ENCODE measurements around the gene SHISA9.
A peak's percentile ranks its signal among the peaks of the same experiment; 100 is the strongest.

Gene SHISA9

DNA sequence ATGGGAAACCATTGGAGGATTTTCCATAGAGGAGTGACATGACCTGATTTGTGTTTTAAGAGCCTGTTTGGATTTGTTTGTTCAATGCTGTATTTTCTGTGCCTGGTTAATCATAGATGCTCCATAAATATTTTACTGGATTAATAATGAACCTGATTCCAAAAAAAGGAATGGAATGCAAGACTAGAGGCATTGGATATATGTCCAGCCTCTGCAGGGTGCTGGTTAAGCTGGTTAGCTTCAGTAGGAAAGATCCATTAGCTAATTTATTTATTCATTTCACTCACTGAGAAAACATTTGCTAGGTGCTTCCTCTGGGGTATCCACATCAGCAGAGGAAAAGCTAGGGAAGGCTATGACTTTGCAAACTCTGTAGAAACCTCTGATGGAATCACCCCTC is 57.7 kb downstream of the SHISA9 start:
- DNase-seq, result no peak

DNA sequence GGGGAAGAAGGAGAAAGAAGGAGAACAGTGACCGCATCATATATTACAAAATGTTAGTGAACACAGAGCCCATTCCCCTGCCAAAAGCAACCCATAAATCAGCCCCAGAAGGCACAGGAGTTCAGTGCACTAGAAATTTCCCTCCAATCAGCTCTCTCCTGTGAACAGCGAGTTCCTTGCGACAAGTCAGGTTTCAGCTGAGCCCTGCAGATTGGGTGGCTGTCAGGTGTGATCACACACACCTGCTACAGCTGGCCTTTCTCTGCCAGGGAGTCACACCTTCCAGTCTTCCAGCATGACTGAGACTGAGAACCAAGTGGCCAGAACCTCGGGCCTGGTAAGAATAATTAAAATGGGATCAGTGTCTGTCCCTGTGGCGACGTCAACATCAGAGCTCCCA is 60.2 kb downstream of the SHISA9 start:
- DNase-seq, result no peak

DNA sequence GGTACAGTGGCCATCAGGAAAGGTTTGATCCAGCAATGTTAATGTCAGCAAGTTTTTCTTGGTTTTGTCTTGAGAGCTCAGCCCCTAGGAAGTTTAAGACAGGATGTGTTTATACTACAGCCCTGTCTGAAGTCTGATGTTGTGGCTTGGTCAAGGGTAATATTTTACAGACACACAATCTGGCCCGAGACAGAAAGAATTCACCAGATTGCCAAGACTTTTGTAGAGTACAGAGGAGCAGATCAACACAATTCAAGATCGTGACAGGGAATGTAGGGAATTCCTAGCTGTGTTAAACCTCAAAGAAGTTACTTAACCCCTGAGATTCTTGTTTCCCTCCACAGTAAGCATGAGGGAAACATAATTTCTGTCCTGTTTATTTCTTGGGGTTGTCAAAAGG is 63.1 kb downstream of the SHISA9 start:
- DNase-seq, result no peak

DNA sequence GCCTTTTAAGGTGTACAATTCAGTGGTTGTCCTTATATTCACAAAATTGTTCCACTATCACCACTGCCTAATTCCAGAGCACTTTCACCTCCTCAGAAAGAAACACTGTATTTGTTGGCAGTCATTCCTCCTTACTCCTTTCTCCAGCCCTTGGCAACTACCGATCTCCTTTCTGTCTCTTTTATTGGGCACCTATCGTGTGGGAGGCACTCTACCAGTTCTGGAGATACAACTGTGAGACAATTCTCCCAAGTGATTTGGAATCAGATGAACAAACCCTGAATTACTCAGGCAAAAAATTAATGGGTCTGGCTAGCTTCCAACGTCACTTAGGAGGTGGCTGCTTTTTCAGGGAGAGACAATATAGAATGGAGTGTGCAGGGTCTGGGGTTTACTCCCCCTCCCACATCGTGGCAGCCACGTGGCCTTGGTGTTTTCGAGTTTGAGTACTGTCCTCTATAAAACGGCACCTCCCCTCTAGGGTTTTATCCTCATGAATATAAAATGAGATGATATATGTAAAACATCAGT is 63.9 kb downstream of the SHISA9 start:
- DNase-seq, result no peak

DNA sequence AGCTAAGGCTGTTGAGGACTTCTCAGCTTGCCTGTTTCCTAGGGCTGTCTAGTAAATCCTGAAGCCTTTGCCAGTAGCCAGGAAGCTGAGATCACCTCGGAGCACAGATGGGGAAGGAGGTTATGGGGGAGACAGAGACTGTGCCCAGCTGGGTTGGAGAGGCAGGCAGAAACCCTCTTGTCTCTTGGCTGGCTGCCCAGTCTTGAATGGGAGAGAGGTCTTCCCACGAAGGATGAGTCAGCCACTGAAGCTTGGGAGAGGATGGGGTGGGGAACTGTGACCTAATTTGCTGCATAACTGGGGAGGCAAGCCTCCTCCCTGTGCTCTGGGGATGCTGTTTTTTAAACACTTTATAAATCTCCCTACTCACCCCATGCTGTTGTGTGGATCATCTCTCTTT is 69.8 kb downstream of the SHISA9 start:
- peak; percentile 20 to 22 for DNase-seq

DNA sequence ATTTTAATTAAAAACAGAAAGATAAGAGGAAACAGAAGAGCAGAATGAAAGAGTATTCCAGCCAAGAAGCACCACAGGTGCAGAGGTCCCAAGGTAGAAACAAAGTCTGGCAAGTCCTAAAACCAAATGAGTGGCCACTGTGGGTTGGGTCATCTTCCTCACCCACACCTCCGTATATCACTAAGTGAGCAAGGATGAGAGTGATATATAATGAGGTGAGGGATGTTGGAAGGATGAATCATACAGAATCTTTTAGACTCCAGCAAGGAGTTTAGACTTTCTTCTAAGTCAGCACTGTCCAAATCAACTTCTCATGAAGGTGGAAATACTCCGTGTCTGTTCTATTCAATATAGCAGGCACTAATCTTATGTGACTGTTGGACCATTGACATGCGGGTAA is 70.8 kb downstream of the SHISA9 start:
- no peak for DNase-seq

DNA sequence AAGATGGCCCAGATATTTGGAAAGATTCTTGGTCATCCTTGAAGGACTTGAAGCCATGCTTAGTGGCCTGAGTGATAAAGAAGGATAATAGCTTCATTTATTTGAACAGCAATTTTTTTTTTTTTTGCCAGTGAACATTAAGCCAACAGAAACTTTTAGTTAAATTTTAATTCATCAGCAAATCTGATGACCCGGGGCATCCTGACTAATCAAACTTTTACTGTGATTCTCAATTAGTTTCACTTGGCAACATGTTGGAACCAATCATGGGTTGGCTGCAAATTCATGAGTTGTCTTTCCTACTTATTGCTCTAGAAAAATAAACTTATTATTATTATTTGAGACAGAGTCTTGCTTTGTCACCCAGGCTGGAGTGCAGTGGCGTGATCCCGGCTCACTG is 74.4 kb downstream of the SHISA9 start:
- no peak for DNase-seq

DNA sequence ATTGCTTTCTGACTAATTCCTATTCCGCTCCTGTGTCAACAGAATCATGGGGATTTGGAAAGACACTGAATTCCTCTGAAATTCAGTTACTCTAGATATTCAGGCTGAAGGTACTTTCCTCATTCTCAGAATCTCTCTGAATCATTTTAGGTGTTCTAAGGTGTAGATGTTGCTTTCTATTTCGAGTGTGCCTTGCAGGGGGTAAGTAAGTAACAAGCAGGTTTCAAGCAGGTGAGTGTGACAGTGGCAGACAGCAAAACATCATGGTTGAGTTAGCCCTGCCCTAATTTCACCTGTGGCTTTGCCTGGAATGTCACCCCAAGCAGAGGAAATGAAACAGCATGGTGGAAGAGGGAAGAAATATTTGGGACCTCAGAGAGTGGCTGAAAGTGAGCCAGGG is 75.1 kb downstream of the SHISA9 start:
- no peak for DNase-seq

DNA sequence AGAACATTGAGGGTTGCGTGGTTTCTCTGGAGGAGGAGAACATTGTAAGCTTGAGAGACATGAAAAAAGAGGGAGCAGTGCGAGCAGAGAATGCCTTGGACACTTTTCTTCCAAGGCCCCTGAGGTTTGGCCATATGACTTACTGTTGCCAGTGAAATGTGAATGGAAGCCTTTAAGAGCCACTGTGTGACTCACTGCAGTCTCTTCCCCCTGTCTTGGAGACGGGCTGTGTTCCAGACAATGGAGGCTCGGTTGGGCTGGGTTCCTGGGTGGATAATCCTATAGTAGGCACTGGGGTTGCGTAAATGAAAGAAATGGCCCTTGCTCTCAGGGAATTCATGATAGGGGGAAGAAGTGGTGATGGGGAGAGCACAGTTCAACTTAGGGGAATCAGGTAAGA is 75.5 kb downstream of the SHISA9 start:
- no peak for DNase-seq

DNA sequence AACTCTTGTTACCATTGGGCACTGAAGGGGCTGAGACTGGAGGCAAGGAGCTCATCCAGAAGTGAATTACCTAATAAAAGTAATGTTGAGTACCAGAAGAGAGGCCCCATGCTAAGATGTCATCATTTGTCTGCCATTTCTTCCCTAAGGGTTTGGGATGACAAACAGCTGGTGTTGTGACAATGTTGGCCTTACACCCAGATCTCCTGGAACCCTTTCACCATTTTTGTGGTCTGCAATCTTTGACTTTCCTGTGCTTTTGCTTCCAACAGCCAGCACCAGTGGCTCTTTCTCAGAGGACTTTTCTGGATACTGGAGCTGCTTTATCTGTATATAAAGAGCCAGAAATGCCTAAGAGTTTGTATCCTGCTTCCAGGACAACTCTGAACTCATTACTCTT is 84.1 kb downstream of the SHISA9 start:
- DNase-seq, result no peak

DNA sequence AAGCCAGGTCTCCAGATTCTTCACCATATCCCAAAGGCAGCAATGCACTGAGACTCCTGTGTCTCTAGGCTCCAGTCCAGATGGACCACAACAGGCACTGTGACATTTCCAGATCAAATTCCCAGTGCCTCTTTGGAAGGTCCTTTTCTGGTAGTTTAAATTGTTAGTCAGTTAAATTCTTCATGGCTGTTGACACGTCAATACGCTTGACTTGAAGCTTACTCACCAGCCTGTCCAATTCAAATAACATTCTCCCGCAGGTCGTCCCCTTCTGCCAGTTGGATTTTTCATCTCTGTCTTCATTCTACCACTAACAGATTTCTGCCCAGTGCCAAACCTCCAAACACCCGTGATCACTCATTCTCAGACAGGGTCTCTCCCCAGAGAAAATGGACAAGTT is 86.7 kb downstream of the SHISA9 start:
- DNase-seq, result no peak

DNA sequence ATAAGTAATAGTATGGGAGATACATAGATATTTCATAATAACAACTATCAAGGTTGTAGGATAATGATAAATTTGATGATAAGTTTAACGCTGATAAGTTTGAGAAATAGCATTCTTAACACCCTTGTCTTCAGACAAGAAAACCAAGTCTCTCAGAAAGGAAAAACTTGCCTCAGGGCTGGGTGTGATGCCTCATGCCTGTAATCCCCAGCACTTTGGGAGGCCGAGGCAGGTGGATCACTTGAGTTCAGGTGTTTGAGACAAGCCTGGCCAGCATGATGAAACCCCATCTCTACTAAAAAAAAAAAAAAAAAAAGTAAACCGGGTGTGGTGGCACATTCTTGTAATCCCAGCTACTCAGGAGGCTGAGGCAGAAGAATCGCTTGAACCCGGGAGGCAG is 90.7 kb downstream of the SHISA9 start:
- no peak for DNase-seq

DNA sequence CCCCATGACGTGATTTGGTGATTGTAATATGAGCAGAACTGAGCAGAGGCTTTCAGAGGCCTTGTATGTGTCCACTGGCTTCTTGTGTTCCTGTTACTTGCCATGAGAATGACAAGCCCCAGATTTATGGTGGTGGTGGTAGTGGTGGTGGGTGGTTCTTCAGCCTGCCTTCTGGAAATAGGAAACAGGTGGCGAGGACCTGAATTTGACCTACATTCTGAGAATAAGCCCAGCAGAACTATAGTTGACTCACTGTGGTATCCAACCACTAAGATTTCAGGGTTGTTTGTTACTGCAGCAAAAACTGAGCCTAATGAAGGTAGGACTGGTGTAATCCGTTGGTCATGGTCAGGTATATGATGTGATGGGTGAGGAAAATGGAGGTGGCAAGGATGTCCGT is 93.0 kb downstream of the SHISA9 start:
- no peak for DNase-seq

DNA sequence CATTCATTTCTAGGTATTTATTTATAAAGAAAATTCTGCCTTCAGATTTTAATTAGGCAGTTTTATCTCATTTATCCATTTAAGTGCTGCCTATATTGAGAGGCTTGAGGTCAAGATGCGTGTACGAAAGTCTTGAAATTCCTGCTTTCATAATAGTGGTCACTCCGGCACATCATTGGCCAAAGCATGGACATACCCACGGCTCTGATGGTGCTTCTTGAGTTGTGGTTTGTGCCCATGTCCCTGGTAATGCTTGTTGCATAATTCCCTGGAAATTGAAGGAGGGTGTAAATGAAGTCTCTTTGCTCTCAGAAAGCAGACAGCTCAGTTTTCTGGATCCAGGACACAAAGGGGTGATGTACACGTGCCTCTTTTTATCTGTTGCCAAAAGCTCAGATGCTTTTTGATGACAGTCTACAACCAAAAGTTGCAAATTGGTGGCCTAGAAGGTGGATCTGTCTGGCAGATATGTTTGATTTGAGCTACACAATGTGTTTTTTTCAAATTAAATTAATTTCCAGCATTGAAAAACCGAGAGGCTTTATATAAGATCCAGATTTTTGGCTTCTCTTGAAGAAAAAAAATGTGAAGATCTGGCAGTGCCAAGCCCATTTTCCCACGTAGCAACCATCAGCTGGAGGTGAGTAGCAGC is 94.4 kb downstream of the SHISA9 start:
- no peak for DNase-seq

DNA sequence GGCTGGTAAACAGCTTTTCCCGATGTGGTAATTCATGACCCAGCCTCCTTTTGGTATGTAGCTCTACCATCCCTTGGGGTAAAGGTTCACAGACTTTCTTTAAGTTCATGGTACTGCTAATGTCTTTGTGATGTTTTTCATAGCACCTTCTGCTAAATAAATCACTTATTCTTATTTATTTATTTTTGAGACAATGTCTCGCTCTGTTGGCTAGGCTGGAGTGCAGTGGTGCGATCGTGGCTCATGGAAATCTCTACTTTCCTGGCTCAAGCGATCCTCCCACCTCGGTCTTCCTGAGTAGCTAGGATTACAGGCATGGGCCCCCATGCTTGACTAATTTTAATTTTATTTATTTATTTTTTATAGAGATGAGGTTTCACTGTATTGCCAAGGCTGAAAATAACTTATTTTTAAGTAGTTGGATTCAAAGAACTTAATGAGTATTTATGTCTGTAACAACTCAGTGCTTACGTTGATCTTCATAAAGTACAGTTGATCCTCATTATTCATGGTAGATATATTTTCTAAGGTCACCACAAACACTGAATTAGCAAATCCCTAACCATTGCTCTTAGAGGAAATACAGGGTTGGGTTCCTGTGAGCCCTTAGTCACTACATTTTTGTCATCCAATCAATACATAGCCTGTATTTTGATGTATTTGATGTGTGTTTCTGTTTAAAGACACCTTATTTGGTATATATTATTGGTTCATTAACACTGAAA is 97.1 kb downstream of the SHISA9 start:
- no peak for DNase-seq

DNA sequence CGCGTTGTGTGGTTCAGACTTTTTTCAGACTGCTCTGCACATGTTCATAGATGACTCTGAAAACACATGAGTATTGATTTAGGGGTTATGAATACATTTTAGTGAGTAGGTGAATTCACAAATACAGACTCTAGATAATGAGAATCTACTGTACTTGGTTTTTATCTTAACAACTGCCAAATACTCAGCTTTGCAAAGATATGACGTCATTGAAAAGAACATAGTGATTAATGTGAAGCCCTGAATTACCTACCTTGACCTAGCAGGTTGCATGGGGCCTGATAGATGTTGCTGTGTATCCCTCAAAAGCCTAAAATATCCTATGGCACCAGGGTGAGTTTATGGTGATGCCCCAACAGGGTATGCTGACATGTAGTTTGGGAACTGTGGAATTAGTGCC is 98.0 kb downstream of the SHISA9 start:
- no peak for DNase-seq

DNA sequence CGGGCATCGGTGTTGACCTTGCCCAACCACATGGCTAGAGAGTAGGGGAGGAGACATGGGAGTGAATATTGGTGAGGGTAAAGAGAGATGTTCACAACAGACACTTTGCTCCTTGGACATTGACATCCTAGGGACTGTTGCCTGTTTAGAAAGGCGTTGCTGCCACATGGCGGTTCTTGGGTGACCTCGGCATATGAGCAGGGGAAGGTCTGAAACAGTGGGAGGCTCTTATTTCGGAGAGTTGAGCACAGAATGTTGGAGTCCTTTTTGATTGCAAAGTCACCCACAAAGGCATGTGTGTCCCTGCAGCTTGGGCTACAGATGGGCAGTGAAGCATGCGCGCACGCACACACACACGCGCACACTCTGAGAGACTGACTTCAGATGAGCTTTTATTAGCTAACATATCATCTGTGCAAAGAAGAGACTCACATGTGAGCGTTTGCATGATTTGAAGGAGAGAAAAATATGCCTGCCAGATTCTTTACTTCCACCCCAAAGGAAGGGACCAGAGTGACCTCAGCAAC is 104.4 kb downstream of the SHISA9 start:
- no peak for DNase-seq

DNA sequence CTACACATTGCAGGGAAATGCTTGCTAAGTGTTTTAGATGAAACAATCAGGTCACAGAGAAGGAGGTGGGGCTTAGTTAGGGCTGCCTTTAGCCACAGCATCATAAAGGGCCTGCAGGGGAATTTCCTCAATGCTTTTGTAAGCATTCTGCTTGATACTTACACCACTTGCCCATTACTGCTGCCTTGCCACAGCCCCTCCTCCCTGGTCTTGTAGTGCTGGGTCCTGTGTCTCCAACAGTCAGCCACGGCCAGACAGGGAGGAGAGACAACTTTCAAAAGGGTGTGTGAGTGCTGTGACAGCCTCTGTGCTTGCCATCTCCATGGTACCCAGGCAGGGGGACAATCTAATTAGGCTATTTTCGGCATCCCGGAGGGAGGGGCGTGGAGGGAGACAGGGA is 111.2 kb downstream of the SHISA9 start:
- DNase-seq, result no peak

DNA sequence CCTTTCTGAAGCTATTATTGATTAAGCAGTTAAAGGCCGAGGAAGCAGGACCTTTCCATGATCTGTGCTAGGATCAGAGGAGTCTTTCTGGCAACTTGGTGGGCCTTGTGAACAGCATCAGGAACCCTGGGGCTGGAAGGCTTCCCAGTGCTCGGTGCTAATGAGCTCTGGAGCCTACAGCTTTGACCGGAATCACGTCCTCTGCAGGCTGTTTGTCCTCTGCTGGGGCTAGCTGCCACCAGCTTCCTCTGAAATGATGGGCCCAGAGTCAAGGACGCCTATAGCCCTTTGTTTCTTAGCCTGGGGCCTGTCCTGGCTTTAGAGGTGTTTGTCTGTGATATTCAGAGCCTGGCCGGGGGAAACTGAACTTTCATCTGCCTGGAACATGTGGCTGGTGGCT is 111.6 kb downstream of the SHISA9 start:
- DNase-seq, result no peak

DNA sequence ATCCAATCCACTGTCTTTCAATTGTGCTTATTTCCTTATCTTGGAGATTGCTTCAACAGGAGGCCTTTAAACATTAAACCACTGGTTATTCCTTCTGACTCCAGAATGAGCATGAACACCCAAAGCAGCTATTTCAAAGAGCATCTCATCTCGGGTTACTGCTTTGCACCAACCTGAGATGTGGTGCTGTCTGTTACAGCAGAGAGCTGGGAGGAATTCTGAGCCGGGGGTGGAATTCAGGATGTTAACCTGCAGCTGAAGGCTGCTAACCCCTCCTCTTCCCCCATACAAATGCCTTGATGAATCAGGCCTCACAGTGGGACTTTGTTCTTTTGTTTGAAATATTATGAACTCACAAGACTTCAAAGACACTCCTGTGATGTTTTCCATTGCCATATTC is 113.1 kb downstream of the SHISA9 start:
- no peak for DNase-seq

DNA sequence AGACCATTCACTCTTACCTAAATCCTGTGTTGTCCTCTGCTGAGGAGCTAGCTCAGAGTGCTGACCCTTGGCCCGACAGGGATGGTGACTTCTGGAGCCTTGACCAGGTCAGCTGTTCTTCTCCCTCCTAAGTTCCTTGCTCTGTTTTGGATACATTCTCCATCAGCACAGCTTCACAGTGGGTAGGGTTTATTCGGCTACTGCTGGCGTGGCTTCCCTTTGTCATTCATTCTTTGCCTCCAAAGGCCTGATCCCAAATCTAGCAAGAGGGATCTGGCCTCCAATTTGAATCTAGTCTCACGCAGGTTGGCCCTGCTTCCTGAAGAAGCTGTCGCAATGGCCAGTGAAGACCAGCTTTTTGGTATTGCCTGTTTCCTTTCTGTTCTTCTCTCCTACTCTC is 116.6 kb downstream of the SHISA9 start:
- no peak for DNase-seq

DNA sequence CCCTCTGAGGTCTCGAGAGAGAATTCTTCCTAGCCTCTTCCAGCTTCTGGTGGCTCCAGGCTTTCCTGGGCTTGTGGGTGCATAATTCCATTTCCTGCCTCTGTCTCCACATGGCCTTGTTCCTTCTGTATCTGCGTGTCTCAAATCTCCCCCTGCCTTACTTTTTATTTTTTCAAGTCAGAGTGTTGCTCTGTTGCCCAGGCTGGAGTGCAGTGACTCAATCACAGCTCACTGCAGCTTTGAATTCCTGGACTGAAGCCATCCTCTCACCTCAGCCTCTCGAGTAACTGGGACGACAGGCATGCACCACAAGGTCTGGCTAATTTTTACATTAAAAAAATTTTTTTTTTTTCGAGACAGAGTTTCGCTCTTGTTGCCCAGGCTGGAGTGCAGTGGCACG is 120.6 kb downstream of the SHISA9 start:
- no peak for DNase-seq

DNA sequence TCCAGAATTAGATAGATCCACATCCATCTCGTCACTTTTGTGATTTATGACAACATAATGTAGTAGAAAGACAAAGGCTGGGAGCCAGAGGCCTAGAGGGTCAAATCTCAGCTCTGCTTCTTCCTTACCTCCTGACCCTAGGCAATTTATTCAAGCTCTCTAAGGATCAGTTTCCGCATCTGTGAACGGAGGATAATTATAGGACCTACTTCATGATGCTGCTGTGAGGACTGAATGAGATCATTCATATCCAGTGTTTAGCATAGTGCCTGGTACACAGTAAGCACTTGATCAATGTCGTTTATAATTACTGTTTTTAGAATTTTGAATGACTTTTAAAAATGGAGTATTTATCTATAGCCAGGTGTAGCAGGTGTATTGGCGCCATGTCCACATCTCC is 128.4 kb downstream of the SHISA9 start:
- no peak for DNase-seq

DNA sequence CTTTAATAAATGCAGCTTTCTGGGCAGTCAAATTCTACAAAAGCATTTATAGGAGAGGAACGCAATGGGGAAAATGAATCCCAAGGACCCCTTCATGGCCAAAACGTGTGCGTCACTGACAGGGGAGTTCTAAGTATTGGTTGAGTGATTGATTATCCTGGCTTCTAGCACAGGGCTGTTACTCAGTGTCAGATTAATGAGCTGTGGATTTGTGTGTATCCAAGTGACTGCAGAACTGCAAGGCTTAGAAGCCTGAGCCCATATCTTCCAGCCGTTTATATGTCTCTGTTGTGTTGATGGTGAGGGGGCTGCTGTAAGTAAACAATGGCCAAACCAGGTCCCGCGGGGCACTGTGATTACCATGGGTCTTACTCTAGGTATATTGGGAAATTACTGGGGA is 129.4 kb downstream of the SHISA9 start:
- no peak for DNase-seq

DNA sequence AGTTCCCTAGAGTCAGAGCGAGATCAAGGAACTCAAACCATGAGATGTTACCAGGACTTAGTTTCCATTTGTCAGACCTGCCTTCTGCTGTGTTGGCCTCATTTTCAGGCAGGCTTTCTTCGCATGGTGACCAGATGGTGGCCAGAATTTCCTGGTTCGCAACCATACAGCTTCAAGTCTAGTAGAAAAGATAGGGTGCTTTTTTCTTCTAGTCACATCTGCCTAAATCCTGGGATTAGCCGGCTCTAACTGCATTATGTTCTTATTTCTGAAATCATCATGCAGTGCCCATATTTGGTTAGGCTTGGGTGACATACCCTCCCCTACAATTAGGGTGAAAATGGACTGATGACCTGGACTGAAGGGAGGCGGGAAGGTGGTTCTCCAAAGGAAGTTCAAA is 131.5 kb downstream of the SHISA9 start:
- no peak for DNase-seq

Data from hippocampal formation (tissue), 2 donors.